Osteocyte (in vitro differentiated cells): Measurements from ENCODE around the gene CATSPER3. TPM values are rescaled to one million over a fixed set of nuclear protein-coding genes. Genes with fewer than 3 reads are reported as not detected.

Source experiments
- DNase-seq: peaks from one replicate; pipeline ENCODE4 v3.0.0; 2021; ENCODE audit warnings: mixed read lengths; ENCODE audit not compliant: unreplicated experiment; ENCODE audit errors: extremely low spot score
- H3K27ac Mint-ChIP-seq: one replicate; pipeline ENCODE4 v1.8.0; 2021; ENCODE audit warnings: mild to moderate bottlenecking, mixed read lengths; ENCODE audit not compliant: unreplicated experiment
- H3K27me3 Mint-ChIP-seq: one replicate; pipeline ENCODE4 v1.8.0; 2021; ENCODE audit warnings: mixed read lengths; ENCODE audit not compliant: unreplicated experiment
- H3K36me3 Mint-ChIP-seq: one replicate; pipeline ENCODE4 v1.8.0; 2021; ENCODE audit warnings: mixed read lengths; ENCODE audit not compliant: unreplicated experiment
- H3K4me1 Mint-ChIP-seq: one replicate; pipeline ENCODE4 v1.8.0; 2021; ENCODE audit warnings: mixed read lengths; ENCODE audit not compliant: unreplicated experiment
- H3K4me3 Mint-ChIP-seq: one replicate; pipeline ENCODE4 v1.8.0; 2021; ENCODE audit warnings: mild to moderate bottlenecking, moderate library complexity, mixed read lengths; ENCODE audit not compliant: unreplicated experiment
- H3K9me3 Mint-ChIP-seq: one replicate; pipeline ENCODE4 v1.8.0; 2021; ENCODE audit warnings: mixed read lengths; ENCODE audit not compliant: unreplicated experiment
- microRNA-seq: library from miRNA; unstranded; fragments of <30 nt; microRNA quantifications from one replicate; pipeline ENCODE4 v1.1.0, GENCODE V29; 2020; ENCODE audit not compliant: unreplicated experiment
- total RNA-seq: library from RNA; stranded (reverse); gene quantifications from 2 replicates; pipeline ENCODE4 v1.2.1, GENCODE V29; 2021
- TF ChIP-seq, protein P1 (sequence below): fragments of 200-600 bp; sonication (generic); IDR thresholded peaks from 2 replicates; pipeline ENCODE4 v1.5.0; 2021; ENCODE audit warnings: antibody characterized with exemption, mild to moderate bottlenecking, moderate library complexity

CATSPER3 gene
- total RNA-seq, 1 donor from 2014 or later, result not detected

DNA sequence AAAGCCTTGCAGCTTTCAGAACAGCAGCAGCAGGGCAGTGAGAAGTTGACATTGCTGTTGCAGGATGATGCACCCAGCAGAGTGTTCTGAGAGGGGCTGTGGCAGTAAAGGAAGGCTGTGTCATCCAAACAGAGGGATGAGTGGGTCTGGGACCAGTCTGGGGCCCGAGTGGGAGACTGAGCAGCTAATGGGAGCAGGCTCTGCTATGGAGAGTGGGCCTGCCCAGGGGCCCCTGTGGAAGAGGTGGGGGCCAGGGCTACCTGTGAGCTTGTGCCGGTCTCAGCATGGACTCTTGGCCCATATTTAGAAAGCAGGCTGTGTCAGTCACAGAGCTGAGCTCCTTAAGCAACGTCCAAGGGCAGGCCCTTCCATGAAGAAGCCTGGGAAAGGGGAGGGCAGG lies 92.3 kb downstream of the CATSPER3 start:
- Mint-ChIP-seq H3K4me3 (no peak overlapping the region), H3K27me3 (peaks cover 35% of the 10 kb centered on the region), H3K4me1 (no peaks in the 10 kb centered on the region), H3K36me3 (no peaks in the 10 kb centered on the region), H3K27ac (no peak overlapping the region), H3K9me3 (no peaks in the 10 kb centered on the region)
- DNase-seq, result no peak
- TF ChIP-seq, protein P1, sequence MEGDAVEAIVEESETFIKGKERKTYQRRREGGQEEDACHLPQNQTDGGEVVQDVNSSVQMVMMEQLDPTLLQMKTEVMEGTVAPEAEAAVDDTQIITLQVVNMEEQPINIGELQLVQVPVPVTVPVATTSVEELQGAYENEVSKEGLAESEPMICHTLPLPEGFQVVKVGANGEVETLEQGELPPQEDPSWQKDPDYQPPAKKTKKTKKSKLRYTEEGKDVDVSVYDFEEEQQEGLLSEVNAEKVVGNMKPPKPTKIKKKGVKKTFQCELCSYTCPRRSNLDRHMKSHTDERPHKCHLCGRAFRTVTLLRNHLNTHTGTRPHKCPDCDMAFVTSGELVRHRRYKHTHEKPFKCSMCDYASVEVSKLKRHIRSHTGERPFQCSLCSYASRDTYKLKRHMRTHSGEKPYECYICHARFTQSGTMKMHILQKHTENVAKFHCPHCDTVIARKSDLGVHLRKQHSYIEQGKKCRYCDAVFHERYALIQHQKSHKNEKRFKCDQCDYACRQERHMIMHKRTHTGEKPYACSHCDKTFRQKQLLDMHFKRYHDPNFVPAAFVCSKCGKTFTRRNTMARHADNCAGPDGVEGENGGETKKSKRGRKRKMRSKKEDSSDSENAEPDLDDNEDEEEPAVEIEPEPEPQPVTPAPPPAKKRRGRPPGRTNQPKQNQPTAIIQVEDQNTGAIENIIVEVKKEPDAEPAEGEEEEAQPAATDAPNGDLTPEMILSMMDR, result no peak

DNA sequence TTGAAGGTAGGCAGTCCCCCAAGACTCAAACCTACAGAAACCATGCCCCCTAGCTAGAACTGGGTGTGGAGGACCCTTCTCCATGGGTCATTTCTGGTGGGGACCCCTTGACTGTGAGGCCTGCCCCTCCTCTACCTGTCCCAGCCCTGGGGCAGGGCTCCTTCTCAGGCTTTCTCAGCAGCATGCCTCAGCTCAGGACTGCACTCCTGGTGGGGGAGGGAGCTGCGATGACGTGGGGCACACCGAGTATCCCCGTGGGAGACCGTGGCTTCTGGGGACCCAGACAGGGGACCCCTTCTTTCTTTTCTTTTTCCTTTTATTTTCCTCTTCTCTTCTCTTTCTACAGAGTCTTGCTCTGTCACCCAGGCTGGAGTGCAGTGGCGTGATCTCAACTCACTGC lies 93.3 kb downstream of the CATSPER3 start:
- H3K4me3 Mint-ChIP-seq, result no peak overlapping the region
- H3K9me3 Mint-ChIP-seq, result no peaks in the 10 kb centered on the region
- H3K27ac Mint-ChIP-seq, result no peak overlapping the region
- peaks cover 26% of the 10 kb centered on the region for H3K27me3 Mint-ChIP-seq
- no peaks in the 10 kb centered on the region for H3K36me3 Mint-ChIP-seq
- no peaks in the 10 kb centered on the region for H3K4me1 Mint-ChIP-seq
- no peak for DNase-seq
- TF ChIP-seq, protein P1, result no peak

Small RNAs within 50 kb of the gene (microRNA-seq; reads per million reads assigned to microRNA genes)
- not detected for gene MIR4461

Other genes with a start within 250 kb of the CATSPER3 start
- 48.7 and 49.6 TPM in 2 replicates for gene CAMLG, start 229.4 kb upstream of the CATSPER3 start, total RNA-seq
- 46.1 and 55.3 TPM in 2 replicates for gene DDX46, start 209.1 kb upstream of the CATSPER3 start, total RNA-seq
- 81.7 and 81.8 TPM in 2 replicates for gene C5orf24, start 121.9 kb upstream of the CATSPER3 start, total RNA-seq
- 68.2 and 75.7 TPM in 2 replicates for gene TXNDC15, start 93.5 kb upstream of the CATSPER3 start, total RNA-seq
- gene PCBD2, start 62.8 kb upstream of the CATSPER3 start, total RNA-seq, result 8.5 and 11.8 TPM in 2 replicates
- 0.13 TPM in 1 of 2 replicates, not detected in the other for gene PITX1, start 66.3 kb downstream of the CATSPER3 start, total RNA-seq